ENCODE measurements around the gene MMD. TPM values are rescaled to one million over a fixed set of nuclear protein-coding genes. Genes with fewer than 3 reads are reported as not detected.
"Not testable (repeated sequence)": the region's sequence is repeated elsewhere in the genome, so short reads cannot be mapped to it uniquely, and the experiment has no call there.

The MMD gene
- total RNA-seq, 3 donors from 2014 or later (not counting 1 experiment from before 2014, with no cell fraction given) = 18.7 to 33.5 (median 27.9) TPM

- H3K36me3 ChIP-seq (ENCODE audit: control insufficient read depth, insufficient read depth, low read length) = no peaks in the 10 kb centered on the region
- WGBS (ENCODE audit: insufficient coverage) = 93% methylated on average over 4 of the region's 4 CpGs
- DNase-seq (no peak), ATAC-seq (no peak)
- no peak overlapping the region for H3K27ac ChIP-seq (ENCODE audit: low read length)
- H3K36me3 Mint-ChIP-seq = no peaks in the 10 kb centered on the region
- intact Hi-C loops (cut with micrococcal nuclease) = no loop called here
- peaks cover 0 to 5% of the 10 kb centered on the region in 2 donors for H3K27me3 Mint-ChIP-seq (ENCODE audit: low read depth in 2 of 2)
- TF ChIP-seq, protein P1, sequence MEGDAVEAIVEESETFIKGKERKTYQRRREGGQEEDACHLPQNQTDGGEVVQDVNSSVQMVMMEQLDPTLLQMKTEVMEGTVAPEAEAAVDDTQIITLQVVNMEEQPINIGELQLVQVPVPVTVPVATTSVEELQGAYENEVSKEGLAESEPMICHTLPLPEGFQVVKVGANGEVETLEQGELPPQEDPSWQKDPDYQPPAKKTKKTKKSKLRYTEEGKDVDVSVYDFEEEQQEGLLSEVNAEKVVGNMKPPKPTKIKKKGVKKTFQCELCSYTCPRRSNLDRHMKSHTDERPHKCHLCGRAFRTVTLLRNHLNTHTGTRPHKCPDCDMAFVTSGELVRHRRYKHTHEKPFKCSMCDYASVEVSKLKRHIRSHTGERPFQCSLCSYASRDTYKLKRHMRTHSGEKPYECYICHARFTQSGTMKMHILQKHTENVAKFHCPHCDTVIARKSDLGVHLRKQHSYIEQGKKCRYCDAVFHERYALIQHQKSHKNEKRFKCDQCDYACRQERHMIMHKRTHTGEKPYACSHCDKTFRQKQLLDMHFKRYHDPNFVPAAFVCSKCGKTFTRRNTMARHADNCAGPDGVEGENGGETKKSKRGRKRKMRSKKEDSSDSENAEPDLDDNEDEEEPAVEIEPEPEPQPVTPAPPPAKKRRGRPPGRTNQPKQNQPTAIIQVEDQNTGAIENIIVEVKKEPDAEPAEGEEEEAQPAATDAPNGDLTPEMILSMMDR (IDR thresholded peaks at IDR 0.05) = no peak
- no peaks in the 10 kb centered on the region for H3K9me3 Mint-ChIP-seq
- no peaks in the 10 kb centered on the region for H3K4me1 ChIP-seq (ENCODE audit: control insufficient read depth, insufficient read depth, low read length)
- no peak overlapping the region for H3K27ac Mint-ChIP-seq
- no peaks in the 10 kb centered on the region for H3K27me3 ChIP-seq (ENCODE audit: control insufficient read depth, insufficient read depth, low read length)
- no peak overlapping the region for H3K4me3 ChIP-seq (ENCODE audit: low read length)
- H3K4me3 Mint-ChIP-seq = no peak overlapping the region
- no peaks in the 10 kb centered on the region for H3K4me1 Mint-ChIP-seq
- H3K9me3 ChIP-seq (ENCODE audit: control insufficient read depth, insufficient read depth, low read length) = no peaks in the 10 kb centered on the region
Observed at GRCh38 chr17:55446581-55447205, 25.1 kb upstream of the MMD start.

GRCh38 chr17:55446004-55446403, 24.4 kb upstream of the MMD start:
- H3K27me3 ChIP-seq (ENCODE audit: control insufficient read depth, insufficient read depth, low read length); H3K4me1 ChIP-seq (ENCODE audit: control insufficient read depth, insufficient read depth, low read length); intact Hi-C loops (cut with micrococcal nuclease); H3K27ac ChIP-seq (ENCODE audit: low read length); H3K4me1 Mint-ChIP-seq; H3K4me3 ChIP-seq (ENCODE audit: low read length); H3K36me3 ChIP-seq (ENCODE audit: control insufficient read depth, insufficient read depth, low read length); ATAC-seq; H3K27me3 Mint-ChIP-seq (ENCODE audit: low read depth in 2 of 2); H3K9me3 ChIP-seq (ENCODE audit: control insufficient read depth, insufficient read depth, low read length); H3K36me3 Mint-ChIP-seq; H3K9me3 Mint-ChIP-seq; H3K27ac Mint-ChIP-seq; H3K4me3 Mint-ChIP-seq; DNase-seq: not testable (repeated sequence)
- WGBS (ENCODE audit: insufficient coverage) = 96% methylated on average over 4 of the region's 4 CpGs

DNA sequence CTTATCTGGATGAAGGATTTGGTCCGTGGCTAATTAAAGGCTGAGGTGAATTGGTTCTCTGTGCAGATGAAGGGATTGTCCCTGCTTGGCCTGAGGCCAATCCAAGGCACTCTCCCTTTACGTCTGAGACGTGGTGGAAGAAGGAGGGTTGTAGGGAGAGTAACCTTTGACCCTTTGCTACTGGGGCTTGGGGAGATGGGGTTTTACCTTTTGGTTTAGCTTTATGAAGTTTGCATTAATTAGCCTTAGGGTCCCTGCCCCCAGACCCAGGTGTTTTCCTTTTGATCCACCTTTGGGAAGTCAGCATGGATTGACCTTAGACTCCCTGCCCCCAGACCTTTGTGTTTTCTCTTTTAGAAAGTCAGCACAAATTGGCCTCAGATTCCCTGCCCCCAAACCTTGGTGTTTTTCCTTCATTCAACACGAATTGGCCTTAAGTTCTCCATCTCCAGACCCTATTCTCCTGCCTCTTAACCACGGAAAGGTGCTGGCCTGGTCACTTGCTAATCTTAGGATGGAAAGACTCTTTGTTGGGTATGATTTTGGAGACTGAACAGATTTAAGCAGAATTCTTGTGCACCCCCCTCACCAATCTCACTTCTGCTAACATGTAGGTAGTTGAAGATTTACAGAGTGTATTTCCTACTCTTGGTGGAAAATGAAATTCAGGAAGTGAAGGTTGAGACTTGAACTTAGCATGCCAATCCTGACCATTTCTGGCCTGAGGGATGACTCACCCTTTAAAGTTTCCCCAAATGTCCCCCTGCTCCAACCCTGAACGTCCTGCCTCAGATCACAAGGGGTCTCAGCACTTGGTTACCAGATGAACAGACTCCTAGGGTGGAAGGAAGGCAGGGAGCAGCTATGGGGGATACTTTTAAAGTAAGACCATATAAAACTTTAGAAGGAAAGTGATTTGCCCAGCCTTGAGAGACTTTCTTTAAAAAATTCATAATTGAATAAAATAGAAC, 23.1 kb upstream of the MMD start:
- DNase-seq = no peak
- 64% methylated on average over 5 of the region's 6 CpGs for WGBS (ENCODE audit: insufficient coverage)
- TF ChIP-seq, protein P1 (IDR thresholded peaks at IDR 0.05) = no peak
- no peaks in the 10 kb centered on the region for H3K9me3 Mint-ChIP-seq
- H3K27me3 ChIP-seq (ENCODE audit: control insufficient read depth, insufficient read depth, low read length) = no peaks in the 10 kb centered on the region
- H3K4me1 ChIP-seq (ENCODE audit: control insufficient read depth, insufficient read depth, low read length) = no peaks in the 10 kb centered on the region
- no peaks in the 10 kb centered on the region for H3K27me3 Mint-ChIP-seq (ENCODE audit: low read depth in 2 of 2)
- ATAC-seq = no peak
- H3K36me3 ChIP-seq (ENCODE audit: control insufficient read depth, insufficient read depth, low read length) = no peaks in the 10 kb centered on the region
- H3K27ac ChIP-seq (ENCODE audit: low read length) = no peak overlapping the region
- intact Hi-C loops (cut with micrococcal nuclease) = no loop called here
- no peak overlapping the region for H3K4me3 ChIP-seq (ENCODE audit: low read length)
- H3K4me3 Mint-ChIP-seq = no peak overlapping the region
- H3K4me1 Mint-ChIP-seq = no peaks in the 10 kb centered on the region
- H3K36me3 Mint-ChIP-seq = no peaks in the 10 kb centered on the region
- no peaks in the 10 kb centered on the region for H3K9me3 ChIP-seq (ENCODE audit: control insufficient read depth, insufficient read depth, low read length)
- H3K27ac Mint-ChIP-seq = no peak overlapping the region

DNA sequence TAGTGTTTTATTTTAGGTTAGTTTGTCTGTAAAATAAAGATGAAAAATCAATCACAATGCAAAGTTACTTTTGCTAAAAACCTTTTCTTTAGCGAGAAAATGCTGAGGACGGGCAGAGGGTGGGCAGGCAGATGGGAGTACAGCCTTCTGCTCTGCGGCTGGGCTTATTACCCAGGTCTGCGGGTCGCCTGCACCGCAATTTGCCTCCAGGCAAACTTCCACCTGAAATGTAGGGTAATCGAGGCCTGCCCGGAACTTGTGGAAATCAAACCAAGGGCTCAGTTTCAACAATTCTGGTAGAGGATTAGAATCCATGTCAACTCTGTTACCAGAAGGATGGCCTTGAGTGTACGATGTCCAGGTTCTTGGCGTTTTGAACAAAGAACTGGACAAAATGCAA, 22.3 kb upstream of the MMD start:
- ATAC-seq (no peak), DNase-seq (no peak)
- TF ChIP-seq, protein P1 (IDR thresholded peaks at IDR 0.05) = no peak
- Histone ChIP-seq H3K36me3 (ENCODE audit: control insufficient read depth, insufficient read depth, low read length) (no peaks in the 10 kb centered on the region), H3K4me1 (ENCODE audit: control insufficient read depth, insufficient read depth, low read length) (no peaks in the 10 kb centered on the region), H3K9me3 (ENCODE audit: control insufficient read depth, insufficient read depth, low read length) (no peaks in the 10 kb centered on the region), H3K27ac (ENCODE audit: low read length) (no peak overlapping the region), H3K27me3 (ENCODE audit: control insufficient read depth, insufficient read depth, low read length) (no peaks in the 10 kb centered on the region), H3K4me3 (ENCODE audit: low read length) (no peak overlapping the region)
- H3K27me3 Mint-ChIP-seq (ENCODE audit: low read depth in 2 of 2) = peaks cover 2 to 4% of the 10 kb centered on the region in 2 donors
- no peak overlapping the region for H3K27ac Mint-ChIP-seq
- H3K9me3 Mint-ChIP-seq = no peaks in the 10 kb centered on the region
- H3K4me1 Mint-ChIP-seq = no peaks in the 10 kb centered on the region
- WGBS (ENCODE audit: insufficient coverage) = 95% methylated on average over 10 of the region's 10 CpGs
- H3K4me3 Mint-ChIP-seq = no peak overlapping the region
- H3K36me3 Mint-ChIP-seq = no peaks in the 10 kb centered on the region
- intact Hi-C loops (cut with micrococcal nuclease) = no loop called here

Data from natural killer cell (primary cell).